Aorta (tissue), 5 donors: Measurements from ENCODE around the gene GARS1. TPM values are rescaled to one million over a fixed set of nuclear protein-coding genes. Genes with fewer than 3 reads are reported as not detected.

ENCODE experiments used
- ATAC-seq: fragments of 200-7000 bp; cut with Tn5 transposase; one replicate; pipeline ENCODE4 v1.9.1; 2022; ENCODE audit warnings: moderate library complexity; ENCODE audit not compliant: low FRiP score
- DNase-seq, 2 donors: peaks; one replicate each; pipeline ENCODE4 v3.0.0-alpha.2; 2020
- H3K27ac ChIP-seq, 2 donors: one replicate each; pipeline ENCODE4 v1.5.1; 2013; ENCODE audit warnings: low read length in 2 of 2, mild to moderate bottlenecking in 2 of 2, moderate library complexity in 2 of 2, control low read depth in 1 of 2, inconsistent platforms in 1 of 2, low read depth in 1 of 2
- H3K27me3 ChIP-seq, 2 donors: one replicate each; pipeline ENCODE4 v1.6.1; 2013; ENCODE audit warnings: control low read depth in 1 of 2, low read length in 1 of 2, mild to moderate bottlenecking in 1 of 2, moderate library complexity in 1 of 2; ENCODE audit not compliant: insufficient read depth in 2 of 2, control insufficient read depth in 1 of 2
- H3K36me3 ChIP-seq, 2 donors: one replicate each; pipeline ENCODE4 v1.6.1; 2013; ENCODE audit warnings: control low read depth in 1 of 2, low read length in 1 of 2, mild to moderate bottlenecking in 1 of 2; ENCODE audit not compliant: insufficient read depth in 2 of 2, control insufficient read depth in 1 of 2
- H3K4me1 ChIP-seq, 2 donors: one replicate each; pipeline ENCODE4 v1.6.1; 2013; ENCODE audit warnings: low read length in 2 of 2, control low read depth in 1 of 2, mild to moderate bottlenecking in 1 of 2, moderate library complexity in 1 of 2; ENCODE audit not compliant: insufficient read depth in 2 of 2, control insufficient read depth in 1 of 2
- H3K4me3 ChIP-seq, 2 donors: one replicate each; pipeline ENCODE4 v1.5.1; 2013; ENCODE audit warnings: low read length in 2 of 2, control low read depth in 1 of 2, mild to moderate bottlenecking in 1 of 2
- H3K9me3 ChIP-seq: one replicate; pipeline ENCODE4 v1.6.1; 2013; ENCODE audit warnings: mild to moderate bottlenecking, low read length; ENCODE audit not compliant: control insufficient read depth
- WGBS, 2 donors: extraction: QIAGEN DNeasy Blood & Tissue Kit; methylation state at CpG; one replicate each; pipeline ENCODE4 v1.1.7; 2013; 5-methylcytosine and 5-hydroxymethylcytosine counted together
- intact Hi-C, 2 donors: fragments of 100-400 bp; cut with DNase I; formaldehyde crosslinking; loops; one replicate each; pipeline versions ENCODE4 v1.14.2 to v1.15.0; 2022
- polyA plus RNA-seq, 2 donors: library from polyadenylated mRNA; stranded (reverse); fragments of 200-250 nt; gene quantifications; one replicate each; pipeline ENCODE4 v1.2.3, GENCODE V29; 2013
- total RNA-seq, 2 donors: library from RNA; stranded (reverse); fragmentation: NEBNext Ultra II Directional; extraction: Animal tissue kit (Norgen Biotek cat#: 25700); gene quantifications; one replicate each; pipeline ENCODE4 v1.2.1, GENCODE V29; 2021
- donor health status: healthy with polysubstance abuse.
- donor health status: Bipolar disorder and iron deficiency.
- donor health status: DM: no; HTN: no; CAD: no.
- donor health status: DM: no; HTN: no; CAD: no.
- donor health status: DM: yes; HTN: yes; CAD: no.

Gene GARS1
- total and polyA plus RNA-seq, 4 donors, result 33.2 to 73.8 (median 47.1) TPM

DNA sequence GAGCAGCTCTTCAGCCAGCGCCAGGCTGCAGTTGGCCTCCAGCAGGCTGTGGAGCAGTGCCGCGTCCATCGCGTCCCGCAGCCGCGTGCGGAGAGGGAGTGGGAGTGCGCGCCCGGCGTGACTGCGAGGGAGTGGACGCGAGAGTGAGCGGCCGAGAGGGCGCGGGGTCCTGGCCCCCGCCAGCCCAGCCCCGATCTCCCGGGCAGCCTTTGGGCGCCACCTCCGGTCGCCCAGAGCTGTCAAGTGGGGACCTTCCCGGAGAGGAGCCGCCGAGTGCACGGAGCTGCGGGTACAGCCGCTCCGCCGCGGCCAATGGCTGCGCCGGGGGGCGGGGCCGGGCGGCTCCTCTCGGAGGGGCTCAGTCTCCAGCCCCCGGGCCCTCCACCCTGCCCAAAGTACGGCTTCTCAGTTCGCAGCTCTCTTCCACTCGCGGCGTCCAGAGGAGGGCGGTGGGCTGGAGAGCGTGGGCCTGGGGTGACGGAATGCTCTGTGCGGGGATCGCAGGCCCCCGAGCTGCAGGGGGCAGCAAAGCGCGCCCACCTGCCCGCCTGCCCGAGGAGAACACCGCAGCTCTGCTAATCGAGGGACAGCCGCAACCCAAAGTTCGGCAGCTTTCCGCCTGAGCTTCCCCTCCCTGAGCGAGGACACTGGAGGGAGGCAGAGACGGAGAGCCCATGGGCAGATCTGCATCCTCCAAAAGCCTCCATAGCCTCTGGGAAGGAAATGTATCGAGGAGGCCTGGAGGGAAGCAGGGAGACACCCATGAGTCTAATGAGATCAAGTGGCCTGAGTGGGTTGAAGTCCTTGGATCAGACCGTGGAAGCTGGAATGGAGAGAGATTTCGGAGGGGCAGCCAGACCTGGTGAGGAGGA is 87.8 kb downstream of the GARS1 start, which contains the start of gene CRHR2:
Gene CRHR2 (minus strand): TSS at position 245 of the 872 bp plus-strand sequence. CDS start 176 bp downstream, at position 69.
- WGBS, 2 donors, result 5 to 6% methylated on average over 62 to 67 of the region's 67 CpGs
- no peaks in the 10 kb centered on the region for H3K36me3 ChIP-seq
- no peaks in the 10 kb centered on the region for H3K9me3 ChIP-seq
- peak; percentile 56 for ATAC-seq
- no peaks in the 10 kb centered on the region for H3K27me3 ChIP-seq
- H3K4me3 ChIP-seq, result peak within 1 kb of the TSS; percentile 1 to 2
- intact Hi-C loops, result no loop called here
- H3K27ac ChIP-seq, result no peak within 1 kb of the TSS
- H3K4me1 ChIP-seq, result no peaks in the 10 kb centered on the region
- no peak for DNase-seq

DNA sequence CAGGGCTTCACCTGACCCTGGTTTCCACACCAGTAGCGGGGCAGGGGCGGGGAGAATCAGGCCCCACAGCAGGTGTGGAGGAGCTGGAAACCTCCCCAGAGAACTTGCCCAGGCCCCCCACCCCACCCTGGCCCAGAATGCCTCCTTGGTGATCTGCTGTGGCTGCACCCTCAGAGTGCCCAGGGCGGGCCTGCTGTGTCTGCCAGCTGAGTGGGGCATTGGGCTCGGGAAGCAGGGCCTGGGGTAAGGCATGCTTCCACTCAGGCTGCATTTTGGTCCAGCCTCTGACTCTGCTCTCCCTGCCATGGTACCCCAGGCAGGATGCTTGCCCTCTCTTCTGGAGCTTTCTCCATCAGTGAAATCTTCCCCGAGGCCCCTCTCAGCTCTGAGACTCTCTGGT is 88.6 kb downstream of the GARS1 start:
- intact Hi-C loops, result no loop called here
- H3K4me3 ChIP-seq, result no peak overlapping the region
- DNase-seq, result no peak
- no peaks in the 10 kb centered on the region for H3K9me3 ChIP-seq
- H3K27me3 ChIP-seq, result no peaks in the 10 kb centered on the region
- 86 to 90% methylated on average over 5 of the region's 5 CpGs for WGBS, 2 donors
- H3K27ac ChIP-seq, result no peak overlapping the region
- ATAC-seq, result no peak
- no peaks in the 10 kb centered on the region for H3K4me1 ChIP-seq
- no peaks in the 10 kb centered on the region for H3K36me3 ChIP-seq

Other genes with a start within 250 kb of the GARS1 start
- gene NOD1, start 116.1 kb upstream of the GARS1 start, total RNA-seq, result 10 to 100 TPM; 18.5 to 38.4 TPM
- 10 to 100 TPM in 1 of 2 donors, 1 to 10 TPM in 1; 2.4 to 19.9 TPM for gene NOD1, start 116.1 kb upstream of the GARS1 start, polyA plus RNA-seq
- 10 to 100 TPM; 16.7 to 22.5 TPM for gene GGCT, start 90.0 kb upstream of the GARS1 start, total RNA-seq
- gene GGCT, start 90.0 kb upstream of the GARS1 start, polyA plus RNA-seq, result 10 to 100 TPM; 29.4 to 64.2 TPM
- gene CRHR2, start 87.6 kb downstream of the GARS1 start, total RNA-seq, result 1 to 10 TPM in 1 of 2 donors, under 1 TPM in 1; 0.23 to 1.5 TPM
- not detected for gene CRHR2, start 87.6 kb downstream of the GARS1 start, polyA plus RNA-seq
- gene INMT, start 157.3 kb downstream of the GARS1 start, total RNA-seq, result 100 to 1,000 TPM in 1 of 2 donors, 10 to 100 TPM in 1; 83.0 to 131 TPM
- gene INMT, start 157.3 kb downstream of the GARS1 start, polyA plus RNA-seq, result 100 to 1,000 TPM in 1 of 2 donors, 10 to 100 TPM in 1; 76.7 to 105 TPM
- 10 to 100 TPM; 20.2 to 22.2 TPM for gene MINDY4, start 176.5 kb downstream of the GARS1 start, total RNA-seq
- 10 to 100 TPM in 1 of 2 donors, 1 to 10 TPM in 1; 3.1 to 26.1 TPM for gene MINDY4, start 176.5 kb downstream of the GARS1 start, polyA plus RNA-seq